HepG2 (cell line): ENCODE results near the gene RFX7.

ENCODE experiments used
- BHLHE40 ChIP-seq: IDR thresholded peaks from 2 replicates; pipeline ENCODE4 v1.6.1; 2011; ENCODE audit warnings: low read length, improper control_type of control experiment
- MBNL3 ChIP-seq: fragments of 250-450 bp; sonication (Bioruptor Pico); conservative IDR thresholded peaks from 2 replicates; pipeline ENCODE4 v1.8.0; 2022; ENCODE audit warnings: mild to moderate bottlenecking, inconsistent platforms
- MYNN ChIP-seq: sonication (generic); formaldehyde crosslinking; IDR thresholded peaks from 2 replicates; pipeline ENCODE4 v1.4.0; 2020; ENCODE audit warnings: mild to moderate bottlenecking, low read depth, missing genetic modification reagents
- POLR2A ChIP-seq, 2 experiments: IDR thresholded peaks; 2 replicates each; pipeline ENCODE4 v1.6.1; 2011; ENCODE audit warnings: low read depth in 2 of 2, low read length in 2 of 2, mild to moderate bottlenecking in 1 of 2, moderate library complexity in 1 of 2; ENCODE audit not compliant: insufficient read depth in 1 of 2
- SMAD1 ChIP-seq: sonication (generic); formaldehyde crosslinking; IDR thresholded peaks from 2 replicates; pipeline ENCODE4 v1.4.0; 2020; ENCODE audit warnings: missing genetic modification reagents, low read depth, mild to moderate bottlenecking, borderline replicate concordance
- TBP ChIP-seq: sonication (generic); formaldehyde crosslinking; IDR thresholded peaks from 2 replicates; pipeline ENCODE4 v1.5.0; 2020; ENCODE audit warnings: missing genetic modification reagents
- ZBTB33 ChIP-seq: sonication (generic); formaldehyde crosslinking; IDR thresholded peaks from 2 replicates; pipeline ENCODE4 v1.4.0; 2020; ENCODE audit warnings: missing genetic modification reagents
- ZNF12 ChIP-seq: sonication (generic); formaldehyde crosslinking; IDR thresholded peaks from 2 replicates; pipeline ENCODE4 v1.5.0; 2020; ENCODE audit warnings: missing genetic modification reagents
- ZNF30 ChIP-seq: sonication (generic); formaldehyde crosslinking; IDR thresholded peaks from 2 replicates; pipeline ENCODE4 v1.5.0; 2020; ENCODE audit warnings: mild to moderate bottlenecking, missing genetic modification reagents
- TF ChIP-seq, protein P1 (sequence below), 2 experiments: fragments of 450-650 bp in 1 of 2; sonication (generic) in 1 of 2; formaldehyde crosslinking; IDR thresholded peaks; 2 replicates each; pipeline versions ENCODE4 v1.5.0 to v1.8.0; 2020 to 2022; ENCODE audit warnings: mild to moderate bottlenecking in 1 of 2, missing genetic modification reagents in 1 of 2

DNA sequence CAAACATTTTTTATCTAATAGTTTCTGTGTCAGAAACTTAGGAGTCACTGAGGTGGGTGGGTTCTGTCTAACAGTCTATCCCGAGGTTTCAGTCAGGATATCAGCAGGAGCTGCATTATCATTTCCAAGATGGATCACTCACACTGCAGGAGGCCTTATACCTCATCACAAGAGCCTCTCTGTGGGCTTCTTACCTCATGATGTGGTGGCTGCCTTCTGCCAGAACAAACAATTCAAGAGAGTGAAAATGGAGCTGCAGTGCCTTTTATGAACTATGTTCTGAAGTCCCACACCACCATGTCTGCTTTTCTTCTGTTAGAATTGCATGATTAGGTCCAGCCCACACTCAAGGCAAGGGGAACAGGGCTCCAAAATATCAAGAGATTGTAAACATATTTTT lies 27.9 kb downstream of the RFX7 start:
- no peak for TF ChIP-seq MYNN (CRISPR knock-in tag)
- TF ChIP-seq TBP (CRISPR knock-in tag) = no peak
- TF ChIP-seq ZNF30 (CRISPR knock-in tag) = no peak
- TF ChIP-seq ZNF12 (CRISPR knock-in tag) = no peak
- TF ChIP-seq, protein P1, sequence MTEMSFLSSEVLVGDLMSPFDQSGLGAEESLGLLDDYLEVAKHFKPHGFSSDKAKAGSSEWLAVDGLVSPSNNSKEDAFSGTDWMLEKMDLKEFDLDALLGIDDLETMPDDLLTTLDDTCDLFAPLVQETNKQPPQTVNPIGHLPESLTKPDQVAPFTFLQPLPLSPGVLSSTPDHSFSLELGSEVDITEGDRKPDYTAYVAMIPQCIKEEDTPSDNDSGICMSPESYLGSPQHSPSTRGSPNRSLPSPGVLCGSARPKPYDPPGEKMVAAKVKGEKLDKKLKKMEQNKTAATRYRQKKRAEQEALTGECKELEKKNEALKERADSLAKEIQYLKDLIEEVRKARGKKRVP (CRISPR knock-in tag; IDR thresholded peaks at IDR 0.05) = no peak
- TF ChIP-seq BHLHE40 = no peak
- no peak for TF ChIP-seq ZBTB33 (CRISPR knock-in tag)
- no peak for TF ChIP-seq POLR2A (IDR thresholded peaks at IDR 0.05; ENCODE audit: insufficient read depth in 1 of 2, low read depth in 2 of 2, low read length in 2 of 2)
- no peak for TF ChIP-seq SMAD1 (CRISPR knock-in tag)
- TF ChIP-seq MBNL3 (CRISPR knock-in tag) = no peak
